Calu3 (cell line): ENCODE measurements around the gene ABHD10. TPM values are rescaled to one million over a fixed set of nuclear protein-coding genes. Genes with fewer than 3 reads are reported as not detected.

ENCODE experiments used
- BruUV-seq: library from RNA; stranded (reverse); fragments of 400-500 nt; replicated peaks from 2 replicates; lab custom pipeline; 2021; lab: Mats Ljungman, UMichigan
- CTCF ChIA-PET: fragments of 300-600 bp; sonication (Branson Sonifier 250); formaldehyde crosslinking; loops from one replicate; lab custom pipeline; 2022; ENCODE audit warnings: antibody characterized with exemption; lab: Charles Lee
- DNase-seq: peaks from one replicate; pipeline ENCODE4 v3.0.0; 2022
- H3K27ac Mint-ChIP-seq: one replicate; pipeline ENCODE4 v1.8.0; 2022; ENCODE audit warnings: mixed read lengths; ENCODE audit not compliant: unreplicated experiment
- H3K27me3 Mint-ChIP-seq: one replicate; pipeline ENCODE4 v1.8.0; 2022; ENCODE audit warnings: mixed read lengths; ENCODE audit not compliant: unreplicated experiment
- H3K36me3 Mint-ChIP-seq: one replicate; pipeline ENCODE4 v1.8.0; 2022; ENCODE audit warnings: mild to moderate bottlenecking, moderate library complexity, mixed read lengths; ENCODE audit not compliant: insufficient read depth, unreplicated experiment
- H3K4me1 Mint-ChIP-seq: one replicate; pipeline ENCODE4 v1.8.0; 2022; ENCODE audit warnings: mild to moderate bottlenecking, low read depth, mixed read lengths; ENCODE audit not compliant: unreplicated experiment
- H3K4me3 Mint-ChIP-seq: one replicate; pipeline ENCODE4 v1.8.0; 2022; ENCODE audit warnings: mild to moderate bottlenecking, low read depth, moderate library complexity, mixed read lengths; ENCODE audit not compliant: unreplicated experiment
- H3K9me3 Mint-ChIP-seq: one replicate; pipeline ENCODE4 v1.8.0; 2022; ENCODE audit warnings: low read depth, mixed read lengths; ENCODE audit not compliant: unreplicated experiment
- CTCF ChIP-seq: fragments of 200-600 bp; IDR thresholded peaks from one replicate; pipeline ENCODE4 v1.8.0; 2022; ENCODE audit warnings: antibody characterized with exemption; ENCODE audit not compliant: unreplicated experiment
- intact Hi-C: fragments of 100-400 bp; cut with micrococcal nuclease; formaldehyde crosslinking; loops from one replicate; pipeline ENCODE4 v1.10.0; 2022; ENCODE audit not compliant: unreplicated experiment
- total RNA-seq: library from RNA; stranded (reverse); gene quantifications from 2 replicates; pipeline ENCODE4 v1.2.3, GENCODE V29; 2022

ABHD10 gene
- total RNA-seq, 1 experiment from 2014 or later: 26.4 TPM

- CTCF ChIA-PET: interaction anchor here (1.0 to 3.6 kb wide), 9 partner anchors 9 to 391 kb away, joined by 3 to 25 read pairs (median 6); partner anchors contain the start of gene ABHD10
- no peak overlapping the region for H3K4me3 Mint-ChIP-seq
- TF ChIP-seq CTCF: no peak
- no peak overlapping the region for H3K27ac Mint-ChIP-seq
- DNase-seq: no peak
- peaks cover 8% of the 10 kb centered on the region for H3K36me3 Mint-ChIP-seq
- H3K4me1 Mint-ChIP-seq: peaks cover 14% of the 10 kb centered on the region
- no peaks in the 10 kb centered on the region for H3K9me3 Mint-ChIP-seq
- intact Hi-C loops: no loop called here
- no TSS peak for BruUV-seq
- no peaks in the 10 kb centered on the region for H3K27me3 Mint-ChIP-seq
Measured at GRCh38 chr3:111968319-111969054, 10.3 kb upstream of the ABHD10 start.

- Mint-ChIP-seq H3K4me3 (no peak overlapping the region), H3K27ac (no peak overlapping the region), H3K36me3 (no peaks in the 10 kb centered on the region), H3K9me3 (no peaks in the 10 kb centered on the region), H3K27me3 (no peaks in the 10 kb centered on the region), H3K4me1 (peaks cover 14% of the 10 kb centered on the region)
- CTCF ChIA-PET: no interaction called here
- BruUV-seq: no TSS peak
- no peak for DNase-seq
- intact Hi-C loops: no loop called here
- TF ChIP-seq CTCF: no peak
Measured at GRCh38 chr3:111970376-111970775, 8.4 kb upstream of the ABHD10 start.

- TF ChIP-seq CTCF: no peak
- no peak for DNase-seq
- H3K9me3 Mint-ChIP-seq: no peaks in the 10 kb centered on the region
- H3K4me3 Mint-ChIP-seq: no peak overlapping the region
- CTCF ChIA-PET: interaction anchor here (0.6 kb wide), 1 partner anchor 35 kb away, joined by 3 read pairs; no protein-coding TSS in a partner anchor
- H3K4me1 Mint-ChIP-seq: peaks cover 14% of the 10 kb centered on the region
- intact Hi-C loops: no loop called here
- no TSS peak for BruUV-seq
- H3K27me3 Mint-ChIP-seq: no peaks in the 10 kb centered on the region
- H3K36me3 Mint-ChIP-seq: no peaks in the 10 kb centered on the region
- no peak overlapping the region for H3K27ac Mint-ChIP-seq
Measured at GRCh38 chr3:111971533-111972130, 7.2 kb upstream of the ABHD10 start.

DNA sequence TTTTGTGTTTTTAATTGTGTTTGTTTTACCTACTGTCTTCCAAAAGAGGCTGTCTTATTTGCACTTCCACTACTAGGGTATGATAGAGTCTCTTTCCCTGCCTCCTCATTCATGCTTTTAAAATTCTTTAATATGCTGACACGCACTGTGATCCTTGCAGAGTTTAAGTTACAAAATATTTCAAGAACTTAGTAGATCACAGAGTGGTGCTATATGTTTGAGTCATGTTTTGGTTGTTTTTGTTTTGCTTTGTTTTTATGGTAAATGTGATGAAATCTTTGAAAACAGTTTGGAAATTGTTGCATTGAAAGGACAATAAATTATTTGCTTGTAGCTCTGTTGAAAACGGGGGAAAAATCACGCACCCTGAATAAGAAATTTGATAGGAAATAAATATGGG, 5.9 kb upstream of the ABHD10 start:
- no peaks in the 10 kb centered on the region for H3K27me3 Mint-ChIP-seq
- H3K36me3 Mint-ChIP-seq: no peaks in the 10 kb centered on the region
- TF ChIP-seq CTCF: no peak
- no peaks in the 10 kb centered on the region for H3K9me3 Mint-ChIP-seq
- H3K4me1 Mint-ChIP-seq: peaks cover 1% of the 10 kb centered on the region
- intact Hi-C loops: no loop called here
- no peak for DNase-seq
- BruUV-seq: no TSS peak
- H3K27ac Mint-ChIP-seq: no peak overlapping the region
- CTCF ChIA-PET: no interaction called here
- H3K4me3 Mint-ChIP-seq: no peak overlapping the region
